GM12872 (cell line): ENCODE measurements around the gene COQ7.
A peak's percentile ranks its signal among the peaks of the same experiment; 100 is the strongest.

Experiments
- CTCF ChIP-seq: IDR thresholded peaks from 3 replicates; pipeline ENCODE4 v1.5.1; 2011; ENCODE audit warnings: low read depth, mild to moderate bottlenecking, low read length, moderate library complexity; ENCODE audit not compliant: insufficient read depth

COQ7 gene

GRCh38 chr16:19113577-19114358 lies 46.4 kb downstream of the COQ7 start, which contains the start of gene ITPRIPL2:
ITPRIPL2 (plus strand) TSS chr16:19113964; CDS start chr16:19114462, 498 bp downstream.
- no peak for TF ChIP-seq CTCF

- TF ChIP-seq CTCF, result no peak
These were observed 47.1 kb downstream of the COQ7 start for GRCh38 chr16:19114359-19115147.

- TF ChIP-seq CTCF, result 0 out of 3 replicates have a peak, but pooled peaks have one; percentile 3
These were observed 48.0 kb downstream of the COQ7 start for GRCh38 chr16:19115148-19116021.

- TF ChIP-seq CTCF, result no peak
These were observed 49.5 kb downstream of the COQ7 start for GRCh38 chr16:19116711-19117449.

- TF ChIP-seq CTCF, result no peak
These were observed 51.6 kb downstream of the COQ7 start for GRCh38 chr16:19118938-19119431.

GRCh38 chr16:19119564-19119963 lies 52.1 kb downstream of the COQ7 start:
- no peak for TF ChIP-seq CTCF
